B cell (primary cell): Measurements from ENCODE around the gene THAP4. TPM values are rescaled to one million over a fixed set of nuclear protein-coding genes. Genes with fewer than 3 reads are reported as not detected.
"Not testable (repeated sequence)": the region's sequence is repeated elsewhere in the genome, so short reads cannot be mapped to it uniquely, and the experiment has no call there.

Experiments used
- ATAC-seq: fragments of 200-7000 bp; cut with Tn5 transposase; one replicate; pipeline ENCODE4 v1.10.0; 2021; ENCODE audit warnings: low read depth, mild to moderate bottlenecking, moderate number of reproducible peaks, moderate library complexity
- CTCF ChIA-PET: fragments of 350-600 bp; sonication (Branson Sonifier 250); formaldehyde crosslinking; loops from one replicate; lab custom pipeline; 2021; ENCODE audit warnings: antibody characterized with exemption, inconsistent platforms; lab: Charles Lee
- POLR2A ChIA-PET: fragments of 350-600 bp; sonication (Branson Sonifier 250); formaldehyde crosslinking; loops from one replicate; lab custom pipeline; 2021; ENCODE audit warnings: antibody characterized with exemption; lab: Charles Lee
- DNase-seq: peaks from one replicate; pipeline ENCODE4 v3.0.0; 2013
- H2AFZ ChIP-seq: 2 replicates; pipeline ENCODE4 v1.6.1; 2012; ENCODE audit warnings: mild to moderate bottlenecking, low read depth, low read length; ENCODE audit not compliant: insufficient read depth, poor library complexity, severe bottlenecking
- H3K27ac ChIP-seq, 2 donors: 1 replicate in 1 of 2; 2 replicates in 1 of 2; pipeline ENCODE4 v1.5.1; 2012 to 2013; ENCODE audit warnings: low read length in 2 of 2, mild to moderate bottlenecking in 2 of 2, moderate library complexity in 1 of 2
- H3K27me3 ChIP-seq, 4 experiments: fragments of 200-600 bp in 1 of 4; sonication (generic) in 1 of 4; replicated peaks in 1 of 4; 1 replicate in 2 of 4; 2 replicates in 2 of 4; pipeline versions ENCODE4 v1.6.1 to v1.7.0; 2013 to 2016; ENCODE audit warnings: low read length in 3 of 4, mild to moderate bottlenecking in 2 of 4, mixed read lengths in 1 of 4, moderate library complexity in 1 of 4; ENCODE audit not compliant: insufficient read depth in 4 of 4, control insufficient read depth in 3 of 4; ENCODE audit errors: control extremely low read depth in 1 of 4
- H3K36me3 ChIP-seq, 2 experiments: replicated peaks in 1 of 2; 1 replicate in 1 of 2; 2 replicates in 1 of 2; pipeline versions ENCODE4 v1.6.1 to v1.7.1; 2013; ENCODE audit warnings: low read length in 1 of 2; ENCODE audit not compliant: insufficient read depth in 2 of 2, control insufficient read depth in 1 of 2; ENCODE audit errors: control extremely low read depth in 1 of 2, extremely low read depth in 1 of 2
- H3K4me1 ChIP-seq, 2 donors: fragments of 200-600 bp in 1 of 2; sonication (generic) in 1 of 2; 1 replicate in 1 of 2; 2 replicates in 1 of 2; pipeline versions ENCODE4 v1.5.1 to v1.6.1; 2013 to 2017; ENCODE audit warnings: low read length in 2 of 2; ENCODE audit not compliant: control insufficient read depth in 2 of 2, insufficient read depth in 2 of 2
- H3K4me2 ChIP-seq: replicated peaks from 2 replicates; pipeline ENCODE3; 2012; ENCODE audit warnings: mild to moderate bottlenecking, low read depth, low read length; ENCODE audit not compliant: poor library complexity, severe bottlenecking
- H3K4me3 ChIP-seq, 5 experiments: fragments of 200-600 bp in 1 of 5; sonication (generic) in 1 of 5; 1 replicate in 3 of 5; 2 replicates in 2 of 5; pipeline versions ENCODE4 v1.5.1 to v1.7.0; 2011 to 2016; ENCODE audit warnings: low read length in 4 of 5, mild to moderate bottlenecking in 4 of 5, low read depth in 2 of 5, control low read depth in 1 of 5, moderate library complexity in 1 of 5; ENCODE audit not compliant: insufficient read depth in 1 of 5; ENCODE audit errors: control extremely low read depth in 1 of 5, extremely low read depth in 1 of 5
- H3K79me2 ChIP-seq: fragments of 200-600 bp; sonication (generic); one replicate; pipeline ENCODE4 v1.6.0; 2016; ENCODE audit warnings: low read length; ENCODE audit not compliant: control insufficient read depth, insufficient read depth
- H3K9ac ChIP-seq: fragments of 200-600 bp; sonication (generic); 2 replicates; pipeline ENCODE4 v1.6.1; 2017; ENCODE audit warnings: mild to moderate bottlenecking, low read length, moderate library complexity
- H3K9me3 ChIP-seq, 3 donors: one replicate each; pipeline versions ENCODE4 v1.6.1 to v1.7.1; 2013; ENCODE audit warnings: low read length in 2 of 3; ENCODE audit not compliant: control insufficient read depth in 2 of 3, insufficient read depth in 1 of 3; ENCODE audit errors: control extremely low read depth in 1 of 3
- H4K20me1 ChIP-seq: 2 replicates; pipeline ENCODE4 v1.6.0; 2012; ENCODE audit warnings: mild to moderate bottlenecking, low read length; ENCODE audit not compliant: insufficient read depth, control insufficient read depth, poor library complexity, severe bottlenecking
- H3K27ac Mint-ChIP-seq: one replicate; pipeline ENCODE4 v1.8.0; 2021; ENCODE audit warnings: mixed read lengths
- H3K27me3 Mint-ChIP-seq: one replicate; pipeline ENCODE4 v1.8.0; 2021; ENCODE audit warnings: mixed read lengths
- H3K4me1 Mint-ChIP-seq: one replicate; pipeline ENCODE4 v1.8.0; 2021; ENCODE audit warnings: mixed read lengths
- H3K4me3 Mint-ChIP-seq: one replicate; pipeline ENCODE4 v1.8.0; 2021; ENCODE audit warnings: mixed read lengths
- H3K9me3 Mint-ChIP-seq: one replicate; pipeline ENCODE4 v1.8.0; 2022; ENCODE audit warnings: mixed read lengths; ENCODE audit not compliant: insufficient read depth
- CTCF ChIP-seq: fragments of 200-600 bp; IDR thresholded peaks from one replicate; pipeline ENCODE4 v1.8.0; 2022; ENCODE audit warnings: antibody characterized with exemption, mild to moderate bottlenecking
- EZH2 ChIP-seq: IDR thresholded peaks from 2 replicates; pipeline ENCODE4 v1.6.1; 2012; ENCODE audit warnings: borderline replicate concordance, low read depth, mild to moderate bottlenecking, moderate library complexity, low read length; ENCODE audit not compliant: insufficient read depth, poor library complexity, severe bottlenecking
- WGBS: methylation state at CpG from one replicate; pipeline ENCODE4 v1.1.5; 2013; ENCODE audit warnings: missing lambda C conversion rate; ENCODE audit not compliant: insufficient coverage; 5-methylcytosine and 5-hydroxymethylcytosine counted together
- intact Hi-C: fragments of 100-400 bp; cut with micrococcal nuclease; formaldehyde crosslinking; loops from one replicate; pipeline ENCODE4 v1.10.0; 2022
- polyA plus RNA-seq: library from polyadenylated mRNA; depleted of rRNA; stranded (reverse); fragments of >200 nt; gene quantifications from 2 replicates; pipeline ENCODE4 v1.2.3, GENCODE V29; 2012
- total RNA-seq, 2 donors: library from RNA; stranded (reverse); fragments of 120-200 nt in 1 of 2; gene quantifications; 1 replicate in 1 of 2; 2 replicates in 1 of 2; pipeline versions ENCODE4 v1.2.3 to v1.2.4, GENCODE V29; 2013 to 2022

Gene THAP4
- total and polyA plus RNA-seq, 2 donors (not counting 1 experiment from before 2014, with no cell fraction given) = 26.5 to 41.0 TPM

- Histone ChIP-seq H3K4me3 (no peak overlapping the region), H3K27ac (no peak overlapping the region), H3K9ac (no peak overlapping the region), H3K36me3 (no peaks in the 10 kb centered on the region), H3K9me3 (no peaks in the 10 kb centered on the region), H3K4me1 (no peaks in the 10 kb centered on the region), H3K79me2 (no peaks in the 10 kb centered on the region), H4K20me1 (no peaks in the 10 kb centered on the region), H3K27me3 (no peaks in the 10 kb centered on the region), H2AFZ (no peak overlapping the region), H3K4me2 (no peak overlapping the region)
- no peaks in the 10 kb centered on the region for H3K9me3 Mint-ChIP-seq
- no peak overlapping the region for H3K27ac Mint-ChIP-seq
- no peak for DNase-seq
- intact Hi-C loops = no loop called here
- 91% methylated on average over 8 of the region's 8 CpGs for WGBS
- H3K27me3 Mint-ChIP-seq = no peaks in the 10 kb centered on the region
- CTCF ChIA-PET = no interaction called here
- POLR2A ChIA-PET = no interaction called here
- no peak for ATAC-seq
- TF ChIP-seq CTCF (no peak), EZH2 (no peak)
- H3K4me1 Mint-ChIP-seq = peaks cover 2% of the 10 kb centered on the region
- H3K4me3 Mint-ChIP-seq = no peak overlapping the region
Measured at GRCh38 chr2:241567776-241568175, 69.2 kb downstream of the THAP4 start.

GRCh38 chr2:241567266-241567665 lies 69.7 kb downstream of the THAP4 start:
- H3K79me2 ChIP-seq, H3K9ac ChIP-seq, H3K36me3 ChIP-seq, DNase-seq, H2AFZ ChIP-seq, H3K4me1 Mint-ChIP-seq, POLR2A ChIA-PET, H3K4me3 Mint-ChIP-seq, H3K27ac ChIP-seq, H3K9me3 Mint-ChIP-seq, H3K27ac Mint-ChIP-seq, H3K4me3 ChIP-seq, CTCF ChIA-PET, H3K9me3 ChIP-seq, H3K27me3 Mint-ChIP-seq, H3K4me2 ChIP-seq, H3K27me3 ChIP-seq, ATAC-seq, H4K20me1 ChIP-seq, intact Hi-C loops, H3K4me1 ChIP-seq: not testable (repeated sequence)
- WGBS = 94% methylated on average over 14 of the region's 15 CpGs
